ENCODE results near the gene LINC01488. TPM values are rescaled to one million over a fixed set of nuclear protein-coding genes. Genes with fewer than 3 reads are reported as not detected.

LINC01488 gene
- total and polyA plus RNA-seq, 2 of the 13 experiments (the other 11 are each of a cell fraction or from before 2014, with no cell fraction given): 0.26 to 0.58 TPM

DNA sequence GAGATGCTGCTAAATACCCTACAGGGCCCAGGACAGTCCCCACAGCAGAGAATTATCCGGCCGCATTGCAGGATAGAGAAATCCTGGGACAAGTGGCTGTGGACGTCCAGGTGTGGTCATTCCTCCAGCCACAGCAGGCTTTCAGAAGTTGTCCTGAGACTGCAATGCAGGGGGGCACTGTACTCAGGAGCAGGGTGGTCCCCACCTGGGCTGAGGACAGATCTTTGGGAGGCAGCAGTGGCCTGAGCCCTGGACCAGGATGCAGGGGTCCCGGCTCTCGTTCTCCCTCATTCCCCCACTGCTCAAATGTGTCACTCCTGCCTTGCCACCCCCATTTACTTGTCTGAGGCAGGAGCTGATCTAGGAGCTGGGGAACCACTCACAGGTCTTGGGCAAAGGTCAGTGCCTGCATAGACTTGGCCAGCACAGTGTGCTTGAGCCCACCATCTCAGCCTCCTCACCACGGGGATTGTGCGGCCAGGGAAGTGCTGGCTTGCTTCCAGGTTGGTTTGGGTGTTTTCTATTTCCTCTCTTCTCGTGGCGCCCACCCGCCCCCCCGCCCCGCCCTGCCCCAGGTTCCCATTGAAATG, 15.3 kb downstream of the LINC01488 start (continued):
- TF ChIP-seq, protein P1, sequence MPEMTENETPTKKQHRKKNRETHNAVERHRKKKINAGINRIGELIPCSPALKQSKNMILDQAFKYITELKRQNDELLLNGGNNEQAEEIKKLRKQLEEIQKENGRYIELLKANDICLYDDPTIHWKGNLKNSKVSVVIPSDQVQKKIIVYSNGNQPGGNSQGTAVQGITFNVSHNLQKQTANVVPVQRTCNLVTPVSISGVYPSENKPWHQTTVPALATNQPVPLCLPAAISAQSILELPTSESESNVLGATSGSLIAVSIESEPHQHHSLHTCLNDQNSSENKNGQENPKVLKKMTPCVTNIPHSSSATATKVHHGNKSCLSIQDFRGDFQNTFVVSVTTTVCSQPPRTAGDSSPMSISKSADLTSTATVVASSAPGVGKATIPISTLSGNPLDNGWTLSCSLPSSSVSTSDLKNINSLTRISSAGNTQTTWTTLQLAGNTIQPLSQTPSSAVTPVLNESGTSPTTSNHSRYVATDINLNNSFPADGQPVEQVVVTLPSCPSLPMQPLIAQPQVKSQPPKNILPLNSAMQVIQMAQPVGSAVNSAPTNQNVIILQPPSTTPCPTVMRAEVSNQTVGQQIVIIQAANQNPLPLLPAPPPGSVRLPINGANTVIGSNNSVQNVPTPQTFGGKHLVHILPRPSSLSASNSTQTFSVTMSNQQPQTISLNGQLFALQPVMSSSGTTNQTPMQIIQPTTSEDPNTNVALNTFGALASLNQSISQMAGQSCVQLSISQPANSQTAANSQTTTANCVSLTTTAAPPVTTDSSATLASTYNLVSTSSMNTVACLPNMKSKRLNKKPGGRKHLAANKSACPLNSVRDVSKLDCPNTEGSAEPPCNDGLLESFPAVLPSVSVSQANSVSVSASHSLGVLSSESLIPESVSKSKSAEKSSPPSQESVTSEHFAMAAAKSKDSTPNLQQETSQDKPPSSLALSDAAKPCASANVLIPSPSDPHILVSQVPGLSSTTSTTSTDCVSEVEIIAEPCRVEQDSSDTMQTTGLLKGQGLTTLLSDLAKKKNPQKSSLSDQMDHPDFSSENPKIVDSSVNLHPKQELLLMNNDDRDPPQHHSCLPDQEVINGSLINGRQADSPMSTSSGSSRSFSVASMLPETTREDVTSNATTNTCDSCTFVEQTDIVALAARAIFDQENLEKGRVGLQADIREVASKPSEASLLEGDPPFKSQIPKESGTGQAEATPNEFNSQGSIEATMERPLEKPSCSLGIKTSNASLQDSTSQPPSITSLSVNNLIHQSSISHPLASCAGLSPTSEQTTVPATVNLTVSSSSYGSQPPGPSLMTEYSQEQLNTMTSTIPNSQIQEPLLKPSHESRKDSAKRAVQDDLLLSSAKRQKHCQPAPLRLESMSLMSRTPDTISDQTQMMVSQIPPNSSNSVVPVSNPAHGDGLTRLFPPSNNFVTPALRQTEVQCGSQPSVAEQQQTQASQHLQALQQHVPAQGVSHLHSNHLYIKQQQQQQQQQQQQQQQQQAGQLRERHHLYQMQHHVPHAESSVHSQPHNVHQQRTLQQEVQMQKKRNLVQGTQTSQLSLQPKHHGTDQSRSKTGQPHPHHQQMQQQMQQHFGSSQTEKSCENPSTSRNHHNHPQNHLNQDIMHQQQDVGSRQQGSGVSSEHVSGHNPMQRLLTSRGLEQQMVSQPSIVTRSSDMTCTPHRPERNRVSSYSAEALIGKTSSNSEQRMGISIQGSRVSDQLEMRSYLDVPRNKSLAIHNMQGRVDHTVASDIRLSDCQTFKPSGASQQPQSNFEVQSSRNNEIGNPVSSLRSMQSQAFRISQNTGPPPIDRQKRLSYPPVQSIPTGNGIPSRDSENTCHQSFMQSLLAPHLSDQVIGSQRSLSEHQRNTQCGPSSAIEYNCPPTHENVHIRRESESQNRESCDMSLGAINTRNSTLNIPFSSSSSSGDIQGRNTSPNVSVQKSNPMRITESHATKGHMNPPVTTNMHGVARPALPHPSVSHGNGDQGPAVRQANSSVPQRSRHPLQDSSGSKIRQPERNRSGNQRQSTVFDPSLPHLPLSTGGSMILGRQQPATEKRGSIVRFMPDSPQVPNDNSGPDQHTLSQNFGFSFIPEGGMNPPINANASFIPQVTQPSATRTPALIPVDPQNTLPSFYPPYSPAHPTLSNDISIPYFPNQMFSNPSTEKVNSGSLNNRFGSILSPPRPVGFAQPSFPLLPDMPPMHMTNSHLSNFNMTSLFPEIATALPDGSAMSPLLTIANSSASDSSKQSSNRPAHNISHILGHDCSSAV (CRISPR knock-in tag; IDR thresholded peaks at IDR 0.05; ENCODE audit: borderline replicate concordance): no peak
- TF ChIP-seq, protein P2, sequence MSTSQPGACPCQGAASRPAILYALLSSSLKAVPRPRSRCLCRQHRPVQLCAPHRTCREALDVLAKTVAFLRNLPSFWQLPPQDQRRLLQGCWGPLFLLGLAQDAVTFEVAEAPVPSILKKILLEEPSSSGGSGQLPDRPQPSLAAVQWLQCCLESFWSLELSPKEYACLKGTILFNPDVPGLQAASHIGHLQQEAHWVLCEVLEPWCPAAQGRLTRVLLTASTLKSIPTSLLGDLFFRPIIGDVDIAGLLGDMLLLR (CRISPR knock-in tag; IDR thresholded peaks at IDR 0.05): 0 out of 2 replicates have a peak, but pooled peaks have one; percentile 31
- TF ChIP-seq, protein P3, sequence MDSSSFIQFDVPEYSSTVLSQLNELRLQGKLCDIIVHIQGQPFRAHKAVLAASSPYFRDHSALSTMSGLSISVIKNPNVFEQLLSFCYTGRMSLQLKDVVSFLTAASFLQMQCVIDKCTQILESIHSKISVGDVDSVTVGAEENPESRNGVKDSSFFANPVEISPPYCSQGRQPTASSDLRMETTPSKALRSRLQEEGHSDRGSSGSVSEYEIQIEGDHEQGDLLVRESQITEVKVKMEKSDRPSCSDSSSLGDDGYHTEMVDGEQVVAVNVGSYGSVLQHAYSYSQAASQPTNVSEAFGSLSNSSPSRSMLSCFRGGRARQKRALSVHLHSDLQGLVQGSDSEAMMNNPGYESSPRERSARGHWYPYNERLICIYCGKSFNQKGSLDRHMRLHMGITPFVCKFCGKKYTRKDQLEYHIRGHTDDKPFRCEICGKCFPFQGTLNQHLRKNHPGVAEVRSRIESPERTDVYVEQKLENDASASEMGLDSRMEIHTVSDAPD (CRISPR knock-in tag; IDR thresholded peaks at IDR 0.05): 0 out of 2 replicates have a peak, but pooled peaks have one; percentile 32
- TF ChIP-seq ZNF572 (CRISPR knock-in tag; IDR thresholded peaks at IDR 0.05) (no peak), ZNF512B (CRISPR knock-in tag; IDR thresholded peaks at IDR 0.05; ENCODE audit: borderline replicate concordance) (no peak), ZSCAN29 (CRISPR knock-in tag; conservative IDR thresholded peaks at IDR 0.05) (peak; percentile 97), ARID2 (CRISPR knock-in tag; IDR thresholded peaks at IDR 0.05; ENCODE audit: borderline replicate concordance) (0 out of 2 replicates have a peak, but pooled peaks have one; percentile 25)
- TF ChIP-seq, protein P4, sequence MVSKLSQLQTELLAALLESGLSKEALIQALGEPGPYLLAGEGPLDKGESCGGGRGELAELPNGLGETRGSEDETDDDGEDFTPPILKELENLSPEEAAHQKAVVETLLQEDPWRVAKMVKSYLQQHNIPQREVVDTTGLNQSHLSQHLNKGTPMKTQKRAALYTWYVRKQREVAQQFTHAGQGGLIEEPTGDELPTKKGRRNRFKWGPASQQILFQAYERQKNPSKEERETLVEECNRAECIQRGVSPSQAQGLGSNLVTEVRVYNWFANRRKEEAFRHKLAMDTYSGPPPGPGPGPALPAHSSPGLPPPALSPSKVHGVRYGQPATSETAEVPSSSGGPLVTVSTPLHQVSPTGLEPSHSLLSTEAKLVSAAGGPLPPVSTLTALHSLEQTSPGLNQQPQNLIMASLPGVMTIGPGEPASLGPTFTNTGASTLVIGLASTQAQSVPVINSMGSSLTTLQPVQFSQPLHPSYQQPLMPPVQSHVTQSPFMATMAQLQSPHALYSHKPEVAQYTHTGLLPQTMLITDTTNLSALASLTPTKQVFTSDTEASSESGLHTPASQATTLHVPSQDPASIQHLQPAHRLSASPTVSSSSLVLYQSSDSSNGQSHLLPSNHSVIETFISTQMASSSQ (IDR thresholded peaks at IDR 0.05; ENCODE audit: low read depth): no peak
- TF ChIP-seq, protein P4 (CRISPR knock-in tag; IDR thresholded peaks at IDR 0.05; ENCODE audit: borderline replicate concordance): 0 out of 2 replicates have a peak, but pooled peaks have one; percentile 18
